HepG2 (cell line): ENCODE data around the gene GRM8. TPM values are rescaled to one million over a fixed set of nuclear protein-coding genes. Genes with fewer than 3 reads are reported as not detected.

Experiments used
- ATAC-seq: fragments of 200-7000 bp; cut with Tn5 transposase; 3 replicates; pipeline ENCODE4 v1.9.1; 2020; ENCODE audit warnings: mild to moderate bottlenecking, moderate library complexity
- BruUV-seq: library from RNA; stranded (reverse); fragments of 400-500 nt; replicated peaks from 2 replicates; lab custom pipeline; 2021; lab: Mats Ljungman, UMichigan
- CTCF ChIA-PET: fragments of 300-600 bp; formaldehyde crosslinking; extraction: SDS; loops from one replicate; lab custom pipeline; 2021; ENCODE audit warnings: low total read pairs, inconsistent platforms, low intra/inter-chr PET ratio; lab: Yijun Ruan, JAX
- POLR2A ChIA-PET: fragments of 350-600 bp; sonication (Branson Sonifier 250); formaldehyde crosslinking; loops from one replicate; lab custom pipeline; 2020; ENCODE audit warnings: antibody characterized with exemption, inconsistent platforms; lab: Yijun Ruan, JAX
- DNase-seq: peaks from one replicate; pipeline ENCODE4 v3.0.0-alpha.2; 2015; ENCODE audit warnings: low spot score
- FAIRE-seq: peaks from 3 replicates; lab custom pipeline; 2011; peaks lifted over from hg19 to GRCh38; lab: Jason Lieb, UNC
- H2AFZ ChIP-seq: one replicate; pipeline ENCODE4 v1.6.1; 2011; ENCODE audit warnings: low read length, inconsistent platforms
- H3K27ac ChIP-seq: fragments of 300-600 bp; 3 replicates; pipeline ENCODE4 v1.8.0; 2011; ENCODE audit warnings: mixed run types, mild to moderate bottlenecking, mixed read lengths, low read length, inconsistent platforms; ENCODE audit not compliant: insufficient read depth; ENCODE audit errors: extremely low read length
- H3K27me3 ChIP-seq, 2 experiments: fragments of 200-600 bp in 1 of 2; 2 replicates in 1 of 2; 3 replicates in 1 of 2; pipeline versions ENCODE4 v1.6.0 to v1.8.0; 2011; ENCODE audit warnings: low read length in 2 of 2, mild to moderate bottlenecking in 2 of 2, moderate library complexity in 2 of 2, inconsistent platforms in 1 of 2; ENCODE audit not compliant: insufficient read depth in 2 of 2, control insufficient read depth in 1 of 2
- H3K36me3 ChIP-seq, 2 experiments: fragments of 200-600 bp in 1 of 2; replicated peaks in 1 of 2; 2 replicates in 1 of 2; 3 replicates in 1 of 2; pipeline versions ENCODE4 v1.5.1 to v1.8.0; 2011; ENCODE audit warnings: low read length in 2 of 2, inconsistent platforms in 1 of 2; ENCODE audit not compliant: insufficient read depth in 2 of 2, control insufficient read depth in 1 of 2
- H3K4me1 ChIP-seq: 2 replicates; pipeline ENCODE4 v1.5.1; 2012; ENCODE audit warnings: low read length, inconsistent platforms; ENCODE audit not compliant: insufficient read depth
- H3K4me2 ChIP-seq: 2 replicates; pipeline ENCODE4 v1.6.0; 2011; ENCODE audit warnings: low read depth, low read length, inconsistent platforms
- H3K4me3 ChIP-seq, 3 experiments: fragments of 200-600 bp in 1 of 3; sonication (generic), shearing (Covaris generic) in 1 of 3; replicated peaks in 1 of 3; 2 replicates each; pipeline ENCODE4 v1.5.1; 2011 to 2016; ENCODE audit warnings: low read length in 3 of 3, inconsistent platforms in 2 of 3, low read depth in 2 of 3, mild to moderate bottlenecking in 2 of 3, control low read depth in 1 of 3, mixed read lengths in 1 of 3; ENCODE audit not compliant: insufficient read depth in 1 of 3
- H3K79me2 ChIP-seq: one replicate; pipeline ENCODE4 v1.6.1; 2011; ENCODE audit warnings: low read length, inconsistent platforms; ENCODE audit not compliant: insufficient read depth
- H3K9ac ChIP-seq: 2 replicates; pipeline ENCODE4 v1.6.0; 2011; ENCODE audit warnings: mild to moderate bottlenecking, low read depth, low read length, inconsistent platforms; ENCODE audit not compliant: insufficient read depth
- H3K9me3 ChIP-seq: 2 replicates; pipeline ENCODE4 v1.5.1; 2012; ENCODE audit warnings: mild to moderate bottlenecking, low read length
- H4K20me1 ChIP-seq: 2 replicates; pipeline ENCODE4 v1.6.0; 2011; ENCODE audit warnings: inconsistent platforms, mild to moderate bottlenecking, low read length, moderate library complexity; ENCODE audit not compliant: insufficient read depth
- BCL6 ChIP-seq: IDR thresholded peaks from 2 replicates; pipeline ENCODE4 v1.6.1; 2016; ENCODE audit warnings: missing genetic modification reagents, missing compliant biosample characterization
- GATAD1 ChIP-seq: IDR thresholded peaks from 2 replicates; pipeline ENCODE4 v1.6.1; 2016; ENCODE audit warnings: missing genetic modification reagents, missing compliant biosample characterization
- HNF1B ChIP-seq: sonication (generic); formaldehyde crosslinking; IDR thresholded peaks from 2 replicates; pipeline ENCODE4 v1.5.1; 2020; ENCODE audit warnings: mild to moderate bottlenecking, moderate library complexity, missing genetic modification reagents
- MAX ChIP-seq: IDR thresholded peaks from 2 replicates; pipeline ENCODE4 v1.6.1; 2012; ENCODE audit warnings: inconsistent platforms
- MED13 ChIP-seq: sonication (generic); formaldehyde crosslinking; IDR thresholded peaks from 2 replicates; pipeline ENCODE4 v1.5.0; 2020; ENCODE audit warnings: missing genetic modification reagents
- MIER2 ChIP-seq: IDR thresholded peaks from 2 replicates; pipeline ENCODE4 v1.6.1; 2016; ENCODE audit warnings: missing biosample characterization, missing genetic modification reagents
- MIER3 ChIP-seq: IDR thresholded peaks from 2 replicates; pipeline ENCODE4 v1.6.1; 2016; ENCODE audit warnings: missing compliant biosample characterization, borderline replicate concordance
- NCOA5 ChIP-seq: sonication (generic); formaldehyde crosslinking; IDR thresholded peaks from 2 replicates; pipeline ENCODE4 v1.4.0; 2020; ENCODE audit warnings: missing genetic modification reagents
- RORA ChIP-seq: sonication (generic); formaldehyde crosslinking; IDR thresholded peaks from 2 replicates; pipeline ENCODE4 v1.5.0; 2020; ENCODE audit warnings: mild to moderate bottlenecking, missing genetic modification reagents, moderate library complexity
- ZFP90 ChIP-seq: sonication (generic); formaldehyde crosslinking; IDR thresholded peaks from 2 replicates; pipeline ENCODE4 v1.8.0; 2022; ENCODE audit warnings: missing genetic modification reagents, mild to moderate bottlenecking, inconsistent platforms, borderline replicate concordance
- ZNF34 ChIP-seq: sonication (generic); formaldehyde crosslinking; IDR thresholded peaks from 2 replicates; pipeline ENCODE4 v1.4.0; 2020; ENCODE audit warnings: mild to moderate bottlenecking, missing genetic modification reagents, borderline replicate concordance
- in situ Hi-C: cut with HindIII; loops from 2 replicates; pipeline ENCODE4 v1.10.0; 2017; ENCODE audit warnings: low pct_unique_long_range_greater_than_20kb; ENCODE audit not compliant: extremely low pct_ligation_motif_present
- intact Hi-C: fragments of 100-400 bp; cut with micrococcal nuclease; formaldehyde crosslinking; loops from one replicate; pipeline ENCODE4 v1.10.0; 2022; ENCODE audit not compliant: unreplicated experiment
- polyA plus RNA-seq, 8 experiments: library from polyadenylated mRNA; depleted of rRNA in 3 of 8; stranded (reverse) in 7 of 8; unstranded in 1 of 8; fragments of >200 nt; fragmentation: Illumina TruSeq in 4 of 8; extraction: Trizol in 4 of 8; gene quantifications; 2 replicates each; pipeline versions ENCODE4 v1.2.1 to v1.2.3, GENCODE V29; 2011 to 2016; ENCODE audit warnings: low read depth in 4 of 8, missing spikeins in 1 of 8, mixed read lengths in 1 of 8; ENCODE audit not compliant: insufficient read depth in 1 of 8
- total RNA-seq, 5 experiments: library from RNA; depleted of rRNA; stranded (reverse); fragments of >200 nt; fragmentation: Illumina TruSeq; extraction: Trizol; gene quantifications; 2 replicates each; pipeline ENCODE4 v1.2.3, GENCODE V29; 2016; ENCODE audit warnings: low read depth in 1 of 5
- TF ChIP-seq, protein P1 (sequence below): sonication (generic); formaldehyde crosslinking; IDR thresholded peaks from 2 replicates; pipeline ENCODE4 v1.5.0; 2020; ENCODE audit warnings: missing genetic modification reagents
- TF ChIP-seq, protein P2 (sequence below): IDR thresholded peaks from 2 replicates; pipeline ENCODE4 v1.6.1; 2016

The GRM8 gene
- total and polyA plus RNA-seq, 2 of the 13 experiments (the other 11 are each of a cell fraction or from before 2014, with no cell fraction given): not detected

GRCh38 chr7:126472825-126473224, 779.9 kb downstream of the GRM8 start:
- peaks cover 76% of the 10 kb centered on the region for H3K9me3 ChIP-seq
- TF ChIP-seq ZNF34 (CRISPR knock-in tag): no peak
- no peak for TF ChIP-seq MIER2 (CRISPR knock-in tag)
- TF ChIP-seq BCL6 (CRISPR knock-in tag): no peak
- TF ChIP-seq, protein P1, sequence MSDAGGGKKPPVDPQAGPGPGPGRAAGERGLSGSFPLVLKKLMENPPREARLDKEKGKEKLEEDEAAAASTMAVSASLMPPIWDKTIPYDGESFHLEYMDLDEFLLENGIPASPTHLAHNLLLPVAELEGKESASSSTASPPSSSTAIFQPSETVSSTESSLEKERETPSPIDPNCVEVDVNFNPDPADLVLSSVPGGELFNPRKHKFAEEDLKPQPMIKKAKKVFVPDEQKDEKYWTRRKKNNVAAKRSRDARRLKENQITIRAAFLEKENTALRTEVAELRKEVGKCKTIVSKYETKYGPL (CRISPR knock-in tag): no peak
- no peak for TF ChIP-seq MAX
- TF ChIP-seq NCOA5 (CRISPR knock-in tag): no peak
- TF ChIP-seq, protein P2, sequence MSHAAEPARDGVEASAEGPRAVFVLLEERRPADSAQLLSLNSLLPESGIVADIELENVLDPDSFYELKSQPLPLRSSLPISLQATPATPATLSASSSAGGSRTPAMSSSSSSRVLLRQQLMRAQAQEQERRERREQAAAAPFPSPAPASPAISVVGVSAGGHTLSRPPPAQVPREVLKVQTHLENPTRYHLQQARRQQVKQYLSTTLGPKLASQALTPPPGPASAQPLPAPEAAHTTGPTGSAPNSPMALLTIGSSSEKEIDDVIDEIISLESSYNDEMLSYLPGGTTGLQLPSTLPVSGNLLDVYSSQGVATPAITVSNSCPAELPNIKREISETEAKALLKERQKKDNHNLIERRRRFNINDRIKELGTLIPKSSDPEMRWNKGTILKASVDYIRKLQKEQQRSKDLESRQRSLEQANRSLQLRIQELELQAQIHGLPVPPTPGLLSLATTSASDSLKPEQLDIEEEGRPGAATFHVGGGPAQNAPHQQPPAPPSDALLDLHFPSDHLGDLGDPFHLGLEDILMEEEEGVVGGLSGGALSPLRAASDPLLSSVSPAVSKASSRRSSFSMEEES (CRISPR knock-in tag): no peak
- TF ChIP-seq MIER3: no peak
- no peak for TF ChIP-seq GATAD1 (CRISPR knock-in tag)
- no peak for TF ChIP-seq MED13 (CRISPR knock-in tag)
- no peak for TF ChIP-seq RORA
- no peak for TF ChIP-seq ZFP90 (CRISPR knock-in tag)
- no peak for TF ChIP-seq HNF1B (CRISPR knock-in tag)
- intact Hi-C loops: no loop called here
- no peak overlapping the region for H3K27ac ChIP-seq
- no peaks in the 10 kb centered on the region for H3K79me2 ChIP-seq
- H3K4me2 ChIP-seq: no peak overlapping the region
- BruUV-seq: no TSS peak
- FAIRE-seq: no peak
- H3K36me3 ChIP-seq: no peaks in the 10 kb centered on the region
- H3K9ac ChIP-seq: no peak overlapping the region
- no peaks in the 10 kb centered on the region for H3K27me3 ChIP-seq
- no peaks in the 10 kb centered on the region for H3K4me1 ChIP-seq
- in situ Hi-C loops: no loop called here
- CTCF ChIA-PET: no interaction called here
- H2AFZ ChIP-seq: no peak overlapping the region
- POLR2A ChIA-PET: no interaction called here
- no peak for ATAC-seq
- no peak overlapping the region for H3K4me3 ChIP-seq
- DNase-seq: no peak
- no peaks in the 10 kb centered on the region for H4K20me1 ChIP-seq
